NCI-H510A treated with DMSO at 0.1 percent for 48 hours (cell line): ENCODE data around the gene CHRNB4.
"Not testable (repeated sequence)": the region's sequence is repeated elsewhere in the genome, so short reads cannot be mapped to it uniquely, and the experiment has no call there.

Source experiments
- DNase-seq: peaks from one replicate; lab custom pipeline; 2025; lab: John Stamatoyannopoulos, UW

The CHRNB4 gene

GRCh38 chr15:78641102-78641748 is at the start of gene CHRNB4:
TSS of gene CHRNB4 (minus strand) at chr15:78641210. CDS start at chr15:78641133, 77 bp downstream.
- no peak for DNase-seq

- no peak for DNase-seq
Measured at GRCh38 chr15:78689626-78690025, 48.6 kb upstream of the CHRNB4 start.

- no peak for DNase-seq
Measured at GRCh38 chr15:78685925-78686324, 44.9 kb upstream of the CHRNB4 start.

GRCh38 chr15:78685159-78685921 is 44.3 kb upstream of the CHRNB4 start:
- no peak for DNase-seq

GRCh38 chr15:78684657-78685056 is 43.6 kb upstream of the CHRNB4 start:
- no peak for DNase-seq

- DNase-seq, result not testable (repeated sequence)
Measured at GRCh38 chr15:78683599-78683998, 42.6 kb upstream of the CHRNB4 start.

- no peak for DNase-seq
Measured at GRCh38 chr15:78682693-78683410, 41.8 kb upstream of the CHRNB4 start.

GRCh38 chr15:78682004-78682651 is 41.1 kb upstream of the CHRNB4 start:
- DNase-seq, result no peak

- no peak for DNase-seq
Measured at GRCh38 chr15:78681281-78682003, 40.4 kb upstream of the CHRNB4 start.

GRCh38 chr15:78680431-78681075 is 39.5 kb upstream of the CHRNB4 start:
- no peak for DNase-seq

GRCh38 chr15:78679089-78679511 is 38.1 kb upstream of the CHRNB4 start:
- no peak for DNase-seq

GRCh38 chr15:78676424-78677110 is 35.6 kb upstream of the CHRNB4 start:
- no peak for DNase-seq

GRCh38 chr15:78675617-78676360 is 34.8 kb upstream of the CHRNB4 start:
- DNase-seq, result no peak

- DNase-seq, result no peak
Measured at GRCh38 chr15:78675206-78675605, 34.2 kb upstream of the CHRNB4 start.

GRCh38 chr15:78673917-78674444 is 33.0 kb upstream of the CHRNB4 start:
- DNase-seq, result no peak

GRCh38 chr15:78673476-78673875 is 32.5 kb upstream of the CHRNB4 start:
- no peak for DNase-seq

- no peak for DNase-seq
Measured at GRCh38 chr15:78672285-78673014, 31.4 kb upstream of the CHRNB4 start.

- DNase-seq, result no peak
Measured at GRCh38 chr15:78671626-78672211, 30.7 kb upstream of the CHRNB4 start.
